Stimulated activated naive CD8-positive, alpha-beta T cell treated with anti-CD3 and anti-CD28 coated beads, Interleukin-15, amount 100 ng/mL, for 72 hours (primary cell): ENCODE data around the gene MIDN.

ENCODE experiments used
- ATAC-seq: fragments of 150-1000 bp; cut with Tn5 transposase; 2 replicates; pipeline ENCODE4 v1.10.0; 2021; ENCODE audit warnings: mild to moderate bottlenecking, moderate library complexity
- DNase-seq, 2 donors: peaks; one replicate each; pipeline ENCODE4 v3.0.0; 2021 to 2022
- H3K27ac Mint-ChIP-seq, 2 donors: one replicate each; pipeline ENCODE4 v1.8.0; 2022; ENCODE audit warnings: mild to moderate bottlenecking in 2 of 2, mixed read lengths in 2 of 2, moderate library complexity in 2 of 2
- H3K27me3 Mint-ChIP-seq: one replicate; pipeline ENCODE4 v1.8.0; 2022; ENCODE audit warnings: mixed read lengths
- H3K4me1 Mint-ChIP-seq: one replicate; pipeline ENCODE4 v1.8.0; 2022; ENCODE audit warnings: mild to moderate bottlenecking, mixed read lengths
- H3K4me3 Mint-ChIP-seq, 2 donors: one replicate each; pipeline ENCODE4 v1.8.0; 2022; ENCODE audit warnings: mild to moderate bottlenecking in 2 of 2, mixed read lengths in 2 of 2, moderate library complexity in 1 of 2
- H3K9me3 Mint-ChIP-seq, 2 donors: one replicate each; pipeline ENCODE4 v1.8.0; 2022; ENCODE audit warnings: mixed read lengths in 2 of 2

MIDN gene

GRCh38 chr19:1307320-1307719, 58.9 kb downstream of the MIDN start:
- Mint-ChIP-seq H3K9me3 (no peaks in the 10 kb centered on the region), H3K27ac (no peak overlapping the region), H3K27me3 (no peaks in the 10 kb centered on the region), H3K4me3 (no peak overlapping the region), H3K4me1 (no peaks in the 10 kb centered on the region)
- ATAC-seq (no peak), DNase-seq (no peak)

- no peak overlapping the region for H3K4me3 Mint-ChIP-seq
- no peaks in the 10 kb centered on the region for H3K9me3 Mint-ChIP-seq
- ATAC-seq: no peak
- no peaks in the 10 kb centered on the region for H3K27me3 Mint-ChIP-seq
- no peak for DNase-seq
- no peak overlapping the region for H3K27ac Mint-ChIP-seq
- no peaks in the 10 kb centered on the region for H3K4me1 Mint-ChIP-seq
Measured at GRCh38 chr19:1307755-1308303, 59.4 kb downstream of the MIDN start.

- DNase-seq: no peak
- no peak overlapping the region for H3K4me3 Mint-ChIP-seq
- no peaks in the 10 kb centered on the region for H3K4me1 Mint-ChIP-seq
- no peaks in the 10 kb centered on the region for H3K27me3 Mint-ChIP-seq
- no peaks in the 10 kb centered on the region for H3K9me3 Mint-ChIP-seq
- no peak overlapping the region for H3K27ac Mint-ChIP-seq
- ATAC-seq: no peak
Measured at GRCh38 chr19:1308718-1309117, 60.3 kb downstream of the MIDN start.
